ENCODE data around the gene ARHGAP33.

Gene ARHGAP33

DNA sequence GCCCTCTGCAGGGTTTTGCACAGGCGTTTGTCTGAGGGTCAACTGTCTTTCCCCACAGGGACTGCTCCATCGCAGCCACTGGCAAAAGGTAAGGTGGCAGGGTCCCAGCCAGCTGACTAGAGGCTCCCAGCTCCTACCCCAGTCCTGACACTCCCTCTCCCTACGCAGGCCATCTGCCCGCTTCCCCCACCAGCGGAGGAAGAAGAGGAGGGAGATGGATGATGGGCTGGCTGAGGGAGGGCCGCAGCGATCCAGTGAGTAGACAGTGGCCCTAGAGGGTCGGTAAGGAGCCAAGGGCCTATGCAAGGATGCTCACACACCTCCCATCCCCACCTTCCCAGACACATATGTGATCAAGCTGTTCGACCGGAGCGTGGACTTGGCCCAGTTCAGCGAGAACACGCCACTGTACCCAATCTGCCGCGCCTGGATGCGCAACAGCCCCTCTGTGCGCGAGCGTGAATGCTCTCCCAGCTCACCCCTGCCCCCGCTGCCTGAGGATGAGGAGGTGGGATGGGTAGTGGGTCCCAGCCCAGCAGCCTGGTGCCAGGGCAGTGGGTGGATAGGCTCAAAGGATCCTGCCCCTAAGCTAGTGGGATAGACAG lies 22.5 kb upstream of the ARHGAP33 start:
- DNase-seq (ENCODE audit: low read depth in 2 of 2): no peak
- TF ChIP-seq CTCF (IDR thresholded peaks at IDR 0.05; ENCODE audit: low read depth, low read length): no peak
- no peak overlapping the region for H3K4me3 ChIP-seq (replicated peaks in 1 of 2; ENCODE audit: low read depth in 2 of 2, low read length in 2 of 2)

GRCh38 chr19:35753634-35754369 lies 21.6 kb upstream of the ARHGAP33 start:
- TF ChIP-seq CTCF (IDR thresholded peaks at IDR 0.05; ENCODE audit: low read depth, low read length): no peak

GRCh38 chr19:35754370-35755130 lies 20.8 kb upstream of the ARHGAP33 start:
- no peak for TF ChIP-seq CTCF (IDR thresholded peaks at IDR 0.05; ENCODE audit: low read depth, low read length)
- no peak overlapping the region for H3K4me3 ChIP-seq (replicated peaks in 1 of 2; ENCODE audit: low read depth in 2 of 2, low read length in 2 of 2)
- DNase-seq (ENCODE audit: low read depth in 2 of 2): no peak

More at GRCh38 chr19:35753634-35754369, 21.6 kb upstream of the ARHGAP33 start:
- H3K4me3 ChIP-seq (replicated peaks in 1 of 2; ENCODE audit: low read depth in 2 of 2, low read length in 2 of 2): no peak overlapping the region
- DNase-seq (ENCODE audit: low read depth in 2 of 2): no peak

GRCh38 chr19:35755131-35755549 lies 20.2 kb upstream of the ARHGAP33 start:
- DNase-seq (ENCODE audit: low read depth in 2 of 2): no peak
- peak overlapping the region in 1 of 2 donors; percentile 58 for H3K4me3 ChIP-seq (replicated peaks in 1 of 2; ENCODE audit: low read depth in 2 of 2, low read length in 2 of 2)
- TF ChIP-seq CTCF (IDR thresholded peaks at IDR 0.05; ENCODE audit: low read depth, low read length): no peak

DNA sequence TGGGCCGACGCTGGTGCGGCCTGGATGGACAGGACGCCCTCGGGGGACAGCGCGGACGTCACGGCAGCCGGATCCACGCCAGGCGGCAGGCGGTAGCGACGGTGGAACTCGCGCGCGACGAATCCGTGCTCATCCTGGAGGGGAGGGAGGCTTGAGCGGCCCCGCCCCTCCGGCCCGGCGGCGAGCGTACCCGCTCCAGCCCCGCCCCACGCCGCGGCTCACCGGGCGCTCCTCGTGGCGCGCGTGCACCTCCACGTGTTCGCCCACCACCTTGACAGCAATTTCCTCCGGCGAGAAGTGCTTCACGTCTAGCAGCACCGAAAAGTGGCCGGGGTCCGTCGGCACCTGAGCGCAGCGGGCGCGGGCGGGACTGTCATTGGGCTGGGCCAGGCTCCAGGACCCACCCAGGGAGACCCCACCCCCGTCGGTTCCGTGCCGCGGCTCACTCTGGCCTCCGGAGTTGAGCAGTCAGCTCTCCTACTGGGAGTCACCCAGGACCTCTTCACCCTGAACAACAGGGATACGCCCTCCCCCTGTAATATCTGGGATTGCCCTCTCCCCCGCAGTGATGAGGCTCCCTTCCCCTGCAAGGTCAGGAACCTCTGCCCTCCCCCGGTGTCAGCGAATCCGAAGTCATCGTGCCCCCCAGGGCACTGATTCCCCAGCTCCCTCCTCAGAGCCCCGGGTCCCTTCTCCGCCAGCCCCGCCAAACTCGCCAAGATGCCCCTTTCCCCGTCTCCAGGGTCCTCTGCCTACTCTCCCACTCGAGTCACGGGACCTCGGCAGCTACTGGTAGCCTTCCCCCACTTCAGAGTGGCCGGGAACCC lies 19.6 kb upstream of the ARHGAP33 start:
- no peak for TF ChIP-seq CTCF (IDR thresholded peaks at IDR 0.05; ENCODE audit: low read depth, low read length)
- H3K4me3 ChIP-seq (replicated peaks in 1 of 2; ENCODE audit: low read depth in 2 of 2, low read length in 2 of 2): peak overlapping the region; percentile 58 to 65
- peak; percentile 77 to 91 for DNase-seq (ENCODE audit: low read depth in 2 of 2)

Data from cardiac fibroblast (primary cell).